ENCODE results near the gene GAK.
A peak's percentile ranks its signal among the peaks of the same experiment; 100 is the strongest.
"Not testable (repeated sequence)": the region's sequence is repeated elsewhere in the genome, so short reads cannot be mapped to it uniquely, and the experiment has no call there.

The GAK gene

DNA sequence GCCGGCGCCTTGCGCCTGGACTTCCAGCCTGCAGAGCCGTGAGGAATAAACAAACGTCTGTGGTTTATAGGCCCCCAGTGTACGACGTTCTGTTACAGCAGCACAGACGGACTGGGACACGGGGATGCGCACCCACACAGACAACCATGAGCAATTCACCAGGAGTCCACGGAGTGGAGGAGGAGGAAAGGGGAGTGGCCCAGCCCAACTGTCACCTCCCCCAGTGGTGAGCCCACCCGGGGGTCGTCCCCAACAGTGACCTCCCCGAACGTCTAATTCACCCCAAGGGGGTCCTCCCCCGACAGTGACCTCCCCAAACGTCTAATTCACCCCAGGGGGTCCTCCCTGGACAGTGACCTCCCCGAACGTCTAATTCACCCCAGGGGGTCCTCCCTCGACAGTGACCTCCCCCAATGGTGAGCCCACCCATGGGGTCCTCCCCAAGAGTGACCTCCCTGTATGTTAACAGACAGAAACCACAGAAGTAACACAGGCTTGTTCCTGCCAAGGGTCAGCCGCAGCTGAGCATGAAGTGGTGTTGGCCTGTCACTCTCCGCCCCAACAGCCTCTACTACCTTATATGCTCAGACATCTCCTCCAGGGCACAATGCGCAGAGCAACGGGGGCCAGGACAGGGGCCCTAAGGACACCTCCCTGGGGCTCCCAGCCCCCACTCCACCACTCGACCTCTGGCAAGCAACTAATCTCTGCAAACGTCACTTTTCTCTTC is 6.2 kb downstream of the GAK start:
- H3K4me3 ChIP-seq (ENCODE audit: low read depth in 1 of 5, low read length in 5 of 5) = no peak overlapping the region
- H3K4me1 ChIP-seq (ENCODE audit: control insufficient read depth in 5 of 5, insufficient read depth in 5 of 5, low read length in 5 of 5) = peaks cover 0 to 36% (median 29%) of the 10 kb centered on the region in 5 donors

DNA sequence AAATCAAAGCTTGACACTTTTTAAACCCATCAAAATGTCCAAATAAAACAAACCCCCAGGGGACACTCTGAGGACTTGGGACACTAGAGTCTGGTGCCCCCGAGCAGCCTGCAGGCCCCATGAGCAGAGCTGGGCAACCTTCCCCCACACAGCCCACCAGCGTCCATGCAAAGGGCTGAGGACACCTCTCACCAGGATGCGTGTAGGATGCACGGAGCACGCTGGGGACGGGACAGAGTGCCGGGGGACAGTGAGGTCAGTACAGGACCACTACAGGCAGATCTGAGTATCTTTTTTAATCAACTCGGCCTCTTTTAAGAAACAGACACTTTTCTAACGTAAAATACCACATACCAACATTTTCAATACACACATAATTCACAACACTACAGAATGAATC is 6.9 kb downstream of the GAK start:
- H3K9me3 ChIP-seq (ENCODE audit: control insufficient read depth in 5 of 5, low read length in 5 of 5) = no peaks in the 10 kb centered on the region
- H3K9ac ChIP-seq (ENCODE audit: low read length in 5 of 5) = no peak overlapping the region
- H3K4me3 ChIP-seq (ENCODE audit: low read depth in 1 of 5, low read length in 5 of 5) = no peak overlapping the region
- peaks cover 0 to 30% (median 24%) of the 10 kb centered on the region in 5 donors for H3K4me1 ChIP-seq (ENCODE audit: control insufficient read depth in 5 of 5, insufficient read depth in 5 of 5, low read length in 5 of 5)
- peaks cover 0 to 4% (median 2%) of the 10 kb centered on the region in 5 donors for H3K36me3 ChIP-seq (ENCODE audit: control insufficient read depth in 5 of 5, insufficient read depth in 5 of 5, low read length in 5 of 5)
- H3K27ac ChIP-seq (ENCODE audit: low read depth, low read length) = no peak overlapping the region
- no peaks in the 10 kb centered on the region for H3K27me3 ChIP-seq (ENCODE audit: control insufficient read depth in 5 of 5, insufficient read depth in 4 of 5, low read length in 5 of 5)

More for the DNA sequence above, 6.2 kb downstream of the GAK start:
- no peaks in the 10 kb centered on the region for H3K9me3 ChIP-seq (ENCODE audit: control insufficient read depth in 5 of 5, low read length in 5 of 5)
- H3K27ac ChIP-seq (ENCODE audit: low read depth, low read length) = no peak overlapping the region
- no peaks in the 10 kb centered on the region for H3K27me3 ChIP-seq (ENCODE audit: control insufficient read depth in 5 of 5, insufficient read depth in 4 of 5, low read length in 5 of 5)
- peaks cover 0 to 4% (median 2%) of the 10 kb centered on the region in 5 donors for H3K36me3 ChIP-seq (ENCODE audit: control insufficient read depth in 5 of 5, insufficient read depth in 5 of 5, low read length in 5 of 5)
- H3K9ac ChIP-seq (ENCODE audit: low read length in 5 of 5) = no peak overlapping the region

DNA sequence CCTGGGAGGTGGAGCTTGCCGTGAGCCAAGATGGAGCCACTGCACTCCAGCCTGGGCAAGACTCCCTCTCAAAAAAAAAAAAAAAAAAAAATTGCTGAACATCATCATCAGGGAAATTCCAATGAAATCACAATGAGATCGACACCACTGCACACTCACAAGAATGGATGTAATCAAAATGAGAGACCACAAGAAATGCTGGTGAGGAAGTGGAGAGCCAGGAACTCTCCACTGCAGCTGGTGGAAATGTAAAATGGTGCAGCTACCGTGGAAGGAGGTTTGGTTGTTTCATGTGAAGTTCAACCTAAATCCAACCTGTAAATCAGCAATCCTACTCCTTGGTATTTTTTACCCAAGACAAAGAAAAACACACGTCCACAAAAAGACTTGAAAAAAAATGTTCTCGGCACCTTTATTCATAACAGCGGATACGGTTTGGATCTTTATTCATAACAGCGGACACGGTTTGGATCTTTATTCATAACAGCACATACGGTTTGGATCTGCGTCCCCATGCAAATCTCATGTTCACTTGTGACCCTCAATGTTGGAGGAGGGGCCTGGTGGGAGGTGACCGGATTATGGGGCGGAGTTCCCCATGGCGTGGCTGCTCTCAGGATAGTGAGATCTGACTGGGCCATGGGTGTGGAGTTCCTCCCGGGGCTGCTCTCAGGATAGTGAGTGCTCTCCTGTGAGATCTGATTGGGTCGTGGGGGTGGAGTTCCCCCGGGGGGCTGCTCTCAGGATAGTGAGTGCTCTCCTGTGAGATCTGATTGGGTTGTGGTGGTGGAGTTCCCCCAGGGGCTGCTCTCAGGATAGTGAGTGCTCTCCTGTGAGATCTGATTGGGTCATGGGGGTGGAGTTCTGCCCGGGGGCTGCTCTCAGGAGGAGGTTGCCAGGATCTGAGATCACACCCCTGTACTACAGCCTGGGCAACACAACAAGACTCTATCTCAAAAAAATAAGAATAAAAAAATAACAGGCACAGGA is 7.7 kb downstream of the GAK start:
- Histone ChIP-seq H3K9me3 (ENCODE audit: control insufficient read depth in 5 of 5, low read length in 5 of 5) (no peaks in the 10 kb centered on the region), H3K36me3 (ENCODE audit: control insufficient read depth in 5 of 5, insufficient read depth in 5 of 5, low read length in 5 of 5) (peaks cover 0 to 4% (median 2%) of the 10 kb centered on the region in 5 donors), H3K4me1 (ENCODE audit: control insufficient read depth in 5 of 5, insufficient read depth in 5 of 5, low read length in 5 of 5) (peaks cover 0 to 31% (median 22%) of the 10 kb centered on the region in 5 donors), H3K4me3 (ENCODE audit: low read depth in 1 of 5, low read length in 5 of 5) (no peak overlapping the region), H3K9ac (ENCODE audit: low read length in 5 of 5) (no peak overlapping the region), H3K27me3 (ENCODE audit: control insufficient read depth in 5 of 5, insufficient read depth in 4 of 5, low read length in 5 of 5) (no peaks in the 10 kb centered on the region), H3K27ac (ENCODE audit: low read depth, low read length) (no peak overlapping the region)

DNA sequence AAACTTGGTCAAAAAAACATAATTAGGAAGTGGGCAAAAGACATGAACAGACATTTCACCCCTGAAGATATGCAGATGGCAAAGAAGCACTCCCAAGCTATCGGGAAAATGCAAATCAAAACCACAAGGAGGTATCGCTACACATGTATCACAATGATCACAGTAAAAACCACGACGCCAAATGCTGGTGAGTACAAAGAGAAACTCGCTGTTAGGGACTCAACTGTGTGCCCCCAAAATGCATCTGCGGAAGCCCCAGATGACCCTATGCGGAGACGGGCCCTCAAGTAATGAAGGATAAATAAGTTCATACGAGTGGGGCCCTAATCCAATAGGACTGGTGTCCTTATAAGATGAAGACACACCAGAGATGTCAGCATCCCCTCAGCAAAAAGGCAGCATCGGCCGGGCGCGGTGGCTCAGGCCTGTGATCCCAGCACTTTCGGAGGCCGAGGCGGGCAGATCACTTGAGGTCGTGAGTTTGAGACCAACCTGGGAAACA is 10.2 kb downstream of the GAK start:
- H3K27ac ChIP-seq (ENCODE audit: low read depth, low read length) = no peak overlapping the region
- no peak overlapping the region for H3K4me3 ChIP-seq (ENCODE audit: low read depth in 1 of 5, low read length in 5 of 5)
- H3K36me3 ChIP-seq (ENCODE audit: control insufficient read depth in 5 of 5, insufficient read depth in 5 of 5, low read length in 5 of 5) = peaks cover 0 to 4% (median 0%) of the 10 kb centered on the region in 5 donors

DNA sequence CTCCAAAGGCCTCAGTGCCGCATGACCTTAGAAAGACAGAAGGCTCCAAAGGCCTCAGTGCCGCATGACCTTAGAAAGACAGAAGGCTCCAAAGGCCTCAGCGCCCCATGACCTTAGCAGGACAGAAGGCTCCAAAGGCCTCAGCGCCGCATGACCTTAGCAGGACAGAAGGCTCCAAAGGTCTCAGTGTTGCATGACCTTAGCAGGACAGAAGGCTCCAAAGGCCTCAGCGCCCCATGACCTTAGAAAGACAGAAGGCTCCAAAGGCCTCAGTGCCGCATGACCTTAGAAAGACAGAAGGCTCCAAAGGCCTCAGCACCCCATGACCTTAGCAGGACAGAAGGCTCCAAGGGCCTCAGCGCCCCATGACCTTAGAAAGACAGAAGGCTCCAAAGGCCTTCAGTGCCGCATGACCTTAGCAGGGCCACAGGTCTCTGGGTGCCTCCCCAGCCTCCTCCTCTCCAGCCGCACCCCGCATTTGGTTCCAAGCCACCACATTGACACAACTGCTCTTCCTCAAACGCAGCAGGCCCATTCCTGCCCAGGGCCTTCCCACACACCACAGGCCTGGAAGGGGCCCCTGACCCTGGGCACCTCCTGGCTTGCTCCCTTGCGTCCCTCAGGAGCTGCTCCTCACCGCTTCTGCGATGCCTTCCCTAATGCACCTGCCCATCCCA is 13.0 kb downstream of the GAK start:
- not testable (repeated sequence) for H3K4me3 ChIP-seq (ENCODE audit: low read depth in 1 of 5, low read length in 5 of 5); H3K36me3 ChIP-seq (ENCODE audit: control insufficient read depth in 5 of 5, insufficient read depth in 5 of 5, low read length in 5 of 5); H3K9ac ChIP-seq (ENCODE audit: low read length in 5 of 5); H3K27me3 ChIP-seq (ENCODE audit: control insufficient read depth in 5 of 5, insufficient read depth in 4 of 5, low read length in 5 of 5); H3K27ac ChIP-seq (ENCODE audit: low read depth, low read length); H3K9me3 ChIP-seq (ENCODE audit: control insufficient read depth in 5 of 5, low read length in 5 of 5)
- peaks cover 0 to 21% (median 14%) of the 10 kb centered on the region in 5 donors for H3K4me1 ChIP-seq (ENCODE audit: control insufficient read depth in 5 of 5, insufficient read depth in 5 of 5, low read length in 5 of 5)

More for the DNA sequence above, 10.2 kb downstream of the GAK start:
- Histone ChIP-seq H3K4me1 (ENCODE audit: control insufficient read depth in 5 of 5, insufficient read depth in 5 of 5, low read length in 5 of 5) (peaks cover 0 to 27% (median 18%) of the 10 kb centered on the region in 5 donors), H3K9ac (ENCODE audit: low read length in 5 of 5) (no peak overlapping the region), H3K27me3 (ENCODE audit: control insufficient read depth in 5 of 5, insufficient read depth in 4 of 5, low read length in 5 of 5) (no peaks in the 10 kb centered on the region), H3K9me3 (ENCODE audit: control insufficient read depth in 5 of 5, low read length in 5 of 5) (no peaks in the 10 kb centered on the region)

DNA sequence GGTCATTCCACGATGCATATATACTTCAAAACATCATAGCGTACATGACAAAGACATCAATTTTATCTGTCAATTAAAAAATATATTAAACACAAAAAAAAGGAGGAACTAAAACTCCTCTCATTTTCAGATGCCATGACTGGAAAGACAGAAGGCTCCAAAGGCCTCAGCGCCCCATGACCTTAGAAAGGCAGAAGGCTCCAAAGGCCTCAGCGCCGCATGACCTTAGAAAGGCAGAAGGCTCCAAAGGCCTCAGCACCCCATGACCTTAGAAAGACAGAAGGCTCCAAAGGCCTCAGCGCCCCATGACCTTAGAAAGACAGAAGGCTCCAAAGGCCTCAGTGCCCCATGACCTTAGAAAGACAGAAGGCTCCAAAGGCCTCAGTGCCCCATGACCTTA is 13.5 kb downstream of the GAK start:
- H3K27ac ChIP-seq (ENCODE audit: low read depth, low read length); H3K4me3 ChIP-seq (ENCODE audit: low read depth in 1 of 5, low read length in 5 of 5); H3K9ac ChIP-seq (ENCODE audit: low read length in 5 of 5); H3K27me3 ChIP-seq (ENCODE audit: control insufficient read depth in 5 of 5, insufficient read depth in 4 of 5, low read length in 5 of 5); H3K9me3 ChIP-seq (ENCODE audit: control insufficient read depth in 5 of 5, low read length in 5 of 5); H3K36me3 ChIP-seq (ENCODE audit: control insufficient read depth in 5 of 5, insufficient read depth in 5 of 5, low read length in 5 of 5): not testable (repeated sequence)
- peaks cover 0 to 21% (median 14%) of the 10 kb centered on the region in 5 donors for H3K4me1 ChIP-seq (ENCODE audit: control insufficient read depth in 5 of 5, insufficient read depth in 5 of 5, low read length in 5 of 5)

DNA sequence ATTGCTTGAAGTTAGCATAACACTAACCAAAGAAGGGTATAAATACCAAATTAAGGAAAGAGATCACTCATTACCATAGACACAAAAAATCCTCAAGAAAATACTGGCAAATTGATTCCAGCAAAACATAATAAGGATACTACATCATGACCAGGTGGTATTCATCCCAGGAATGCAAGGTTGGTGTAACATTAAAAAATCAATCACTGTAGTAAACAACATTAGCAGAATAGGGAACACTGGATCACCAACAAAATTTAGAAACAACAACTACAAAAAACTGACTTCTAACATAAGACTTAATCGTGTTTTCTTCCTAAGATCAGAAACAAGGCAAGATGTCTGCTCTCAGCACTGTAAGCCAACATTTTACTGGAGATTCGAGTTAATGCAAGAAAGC is 14.1 kb downstream of the GAK start:
- no peak overlapping the region for H3K4me3 ChIP-seq (ENCODE audit: low read depth in 1 of 5, low read length in 5 of 5)
- peaks cover 0 to 7% (median 0%) of the 10 kb centered on the region in 5 donors for H3K36me3 ChIP-seq (ENCODE audit: control insufficient read depth in 5 of 5, insufficient read depth in 5 of 5, low read length in 5 of 5)
- H3K9ac ChIP-seq (ENCODE audit: low read length in 5 of 5) = no peak overlapping the region
- no peak overlapping the region for H3K27ac ChIP-seq (ENCODE audit: low read depth, low read length)
- no peaks in the 10 kb centered on the region for H3K27me3 ChIP-seq (ENCODE audit: control insufficient read depth in 5 of 5, insufficient read depth in 4 of 5, low read length in 5 of 5)
- peaks cover 0 to 21% (median 14%) of the 10 kb centered on the region in 5 donors for H3K4me1 ChIP-seq (ENCODE audit: control insufficient read depth in 5 of 5, insufficient read depth in 5 of 5, low read length in 5 of 5)
- no peaks in the 10 kb centered on the region for H3K9me3 ChIP-seq (ENCODE audit: control insufficient read depth in 5 of 5, low read length in 5 of 5)

DNA sequence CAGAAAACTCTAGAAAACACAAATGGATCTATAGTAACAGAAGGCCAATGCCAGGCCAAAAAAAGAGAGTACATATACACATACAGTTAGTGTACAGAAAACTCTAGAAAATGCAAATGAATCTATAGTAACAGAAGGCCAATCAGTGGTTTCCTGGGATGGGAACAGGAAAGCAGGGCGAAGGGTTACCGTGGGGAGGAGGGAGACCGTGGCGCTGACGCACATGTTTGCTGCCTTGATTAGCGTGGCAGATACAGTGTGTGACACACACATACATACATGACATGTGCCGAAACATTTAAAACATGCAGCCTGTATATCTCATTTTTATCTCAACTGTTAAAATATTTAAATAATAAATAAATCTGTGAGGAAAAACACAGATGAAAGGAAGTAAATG is 14.7 kb downstream of the GAK start:
- H3K4me1 ChIP-seq (ENCODE audit: control insufficient read depth in 5 of 5, insufficient read depth in 5 of 5, low read length in 5 of 5) = peaks cover 0 to 21% (median 14%) of the 10 kb centered on the region in 5 donors
- H3K9ac ChIP-seq (ENCODE audit: low read length in 5 of 5) = no peak overlapping the region
- no peak overlapping the region for H3K27ac ChIP-seq (ENCODE audit: low read depth, low read length)
- no peaks in the 10 kb centered on the region for H3K9me3 ChIP-seq (ENCODE audit: control insufficient read depth in 5 of 5, low read length in 5 of 5)
- H3K36me3 ChIP-seq (ENCODE audit: control insufficient read depth in 5 of 5, insufficient read depth in 5 of 5, low read length in 5 of 5) = peaks cover 0 to 10% (median 1%) of the 10 kb centered on the region in 5 donors
- no peak overlapping the region for H3K4me3 ChIP-seq (ENCODE audit: low read depth in 1 of 5, low read length in 5 of 5)
- H3K27me3 ChIP-seq (ENCODE audit: control insufficient read depth in 5 of 5, insufficient read depth in 4 of 5, low read length in 5 of 5) = no peaks in the 10 kb centered on the region

DNA sequence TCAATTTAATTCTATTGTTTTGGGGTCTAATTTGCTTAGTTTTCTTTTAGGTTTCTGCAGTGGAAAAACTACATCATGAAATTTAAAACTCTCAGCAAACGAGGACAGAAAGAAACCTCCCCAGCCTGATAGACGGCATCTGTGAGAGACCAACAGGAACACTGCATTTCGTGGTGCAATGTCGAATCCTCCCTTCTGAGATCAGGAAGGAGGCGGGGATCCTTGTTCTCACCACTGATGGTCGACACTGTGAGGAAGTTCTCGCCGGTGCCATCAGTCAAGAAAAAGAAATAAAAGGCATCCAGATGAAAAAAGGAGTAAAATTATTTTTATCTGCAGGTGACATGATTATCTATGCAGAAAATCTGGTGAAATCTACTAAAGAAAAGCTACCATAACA is 16.5 kb downstream of the GAK start:
- H3K9ac ChIP-seq (ENCODE audit: low read length in 5 of 5) = no peak overlapping the region
- H3K4me3 ChIP-seq (ENCODE audit: low read depth in 1 of 5, low read length in 5 of 5) = peak overlapping the region in 1 of 5 donors; percentile 13
- H3K27me3 ChIP-seq (ENCODE audit: control insufficient read depth in 5 of 5, insufficient read depth in 4 of 5, low read length in 5 of 5) = no peaks in the 10 kb centered on the region
- peaks cover 0 to 29% (median 20%) of the 10 kb centered on the region in 5 donors for H3K36me3 ChIP-seq (ENCODE audit: control insufficient read depth in 5 of 5, insufficient read depth in 5 of 5, low read length in 5 of 5)
- H3K27ac ChIP-seq (ENCODE audit: low read depth, low read length) = no peak overlapping the region
- peaks cover 0 to 21% (median 14%) of the 10 kb centered on the region in 5 donors for H3K4me1 ChIP-seq (ENCODE audit: control insufficient read depth in 5 of 5, insufficient read depth in 5 of 5, low read length in 5 of 5)
- H3K9me3 ChIP-seq (ENCODE audit: control insufficient read depth in 5 of 5, low read length in 5 of 5) = no peaks in the 10 kb centered on the region

Measured in subcutaneous abdominal adipose tissue (tissue), 5 donors.